Endodermal cell (in vitro differentiated cells): ENCODE measurements around the gene ARHGEF39. TPM values are rescaled to one million over a fixed set of nuclear protein-coding genes. Genes with fewer than 3 reads are reported as not detected.

Experiments used
- DNase-seq: peaks from one replicate; pipeline ENCODE4 v3.0.0-alpha.2; 2017
- H3K27ac ChIP-seq: 2 replicates; pipeline ENCODE4 v1.5.1; 2013; ENCODE audit warnings: mild to moderate bottlenecking, low read depth, low read length, moderate library complexity
- H3K27me3 ChIP-seq: 2 replicates; pipeline ENCODE4 v1.6.1; 2013; ENCODE audit warnings: mild to moderate bottlenecking, low read length, moderate library complexity; ENCODE audit not compliant: insufficient read depth, control insufficient read depth, poor library complexity, severe bottlenecking
- H3K36me3 ChIP-seq: 2 replicates; pipeline ENCODE4 v1.7.0; 2013; ENCODE audit warnings: mild to moderate bottlenecking, low read length, moderate library complexity; ENCODE audit not compliant: control insufficient read depth, insufficient read depth
- H3K4me1 ChIP-seq: one replicate; pipeline ENCODE4 v1.7.0; 2013; ENCODE audit warnings: low read length; ENCODE audit not compliant: control insufficient read depth, insufficient read depth
- H3K4me3 ChIP-seq: 2 replicates; pipeline ENCODE4 v1.5.1; 2013; ENCODE audit warnings: mild to moderate bottlenecking, low read length, moderate library complexity
- H3K9ac ChIP-seq: 2 replicates; pipeline ENCODE4 v1.6.1; 2013; ENCODE audit warnings: mild to moderate bottlenecking, low read length, moderate library complexity; ENCODE audit not compliant: poor library complexity, severe bottlenecking; ENCODE audit errors: extremely low read depth
- H3K9me3 ChIP-seq: 2 replicates; pipeline ENCODE4 v1.6.1; 2013; ENCODE audit warnings: mild to moderate bottlenecking, low read length, moderate library complexity; ENCODE audit not compliant: control insufficient read depth
- H3K27ac Mint-ChIP-seq: 2 replicates; pipeline ENCODE4 v1.8.0; 2020; ENCODE audit warnings: mixed read lengths
- H3K27me3 Mint-ChIP-seq: 2 replicates; pipeline ENCODE4 v1.8.0; 2021; ENCODE audit warnings: mild to moderate bottlenecking, mixed read lengths; ENCODE audit not compliant: insufficient read depth
- H3K36me3 Mint-ChIP-seq: 2 replicates; pipeline ENCODE4 v1.8.0; 2020; ENCODE audit warnings: low read depth, mixed read lengths
- H3K4me1 Mint-ChIP-seq: 2 replicates; pipeline ENCODE4 v1.8.0; 2020; ENCODE audit warnings: mixed read lengths
- H3K4me3 Mint-ChIP-seq: 2 replicates; pipeline ENCODE4 v1.8.0; 2020; ENCODE audit warnings: mild to moderate bottlenecking, moderate library complexity, mixed read lengths
- H3K9me3 Mint-ChIP-seq: 2 replicates; pipeline ENCODE4 v1.8.0; 2020; ENCODE audit warnings: mild to moderate bottlenecking, mixed read lengths
- CTCF ChIP-seq: fragments of 200-600 bp; sonication (generic); conservative IDR thresholded peaks from 2 replicates; pipeline ENCODE4 v1.5.0; 2021; ENCODE audit warnings: antibody characterized with exemption, mild to moderate bottlenecking
- WGBS, 2 experiments: methylation state at CpG; one replicate each; pipeline versions ENCODE4 v1.1.5 to v1.1.7; 2013; ENCODE audit warnings: missing lambda C conversion rate in 2 of 2, mixed read lengths in 1 of 2; ENCODE audit not compliant: insufficient coverage in 1 of 2, insufficient read length in 1 of 2; 5-methylcytosine and 5-hydroxymethylcytosine counted together
- total RNA-seq, 2 donors: library from RNA; stranded (reverse); fragmentation: NEBNext Ultra II Directional in 1 of 2; extraction: Animal tissue kit (Norgen Biotek cat#: 25700) in 1 of 2; gene quantifications; 2 replicates in 1 of 2; 3 replicates in 1 of 2; pipeline ENCODE4 v1.2.1, GENCODE V29; 2021

ARHGEF39 gene
- total RNA-seq, 2 donors from 2014 or later, result 22.1 to 36.4 TPM

- no peak overlapping the region for H3K27ac ChIP-seq
- no peaks in the 10 kb centered on the region for H3K9me3 ChIP-seq
- H3K4me1 Mint-ChIP-seq, result no peaks in the 10 kb centered on the region
- no peaks in the 10 kb centered on the region for H3K27me3 Mint-ChIP-seq
- no peak for TF ChIP-seq CTCF
- H3K9ac ChIP-seq, result no peak overlapping the region
- whole genome bisulfite sequencing, 2 experiments, result 92 to 94% methylated on average over 2 to 7 of the region's 7 CpGs
- no peak overlapping the region for H3K27ac Mint-ChIP-seq
- no peaks in the 10 kb centered on the region for H3K9me3 Mint-ChIP-seq
- peaks cover 79% of the 10 kb centered on the region for H3K36me3 Mint-ChIP-seq
- peaks cover 92% of the 10 kb centered on the region for H3K36me3 ChIP-seq
- no peak for DNase-seq
- no peak overlapping the region for H3K4me3 ChIP-seq
- no peak overlapping the region for H3K4me3 Mint-ChIP-seq
- no peaks in the 10 kb centered on the region for H3K27me3 ChIP-seq
- no peaks in the 10 kb centered on the region for H3K4me1 ChIP-seq
These were observed 46.0 kb upstream of the ARHGEF39 start for GRCh38 chr9:35710818-35711500.

GRCh38 chr9:35708146-35708545 is 43.2 kb upstream of the ARHGEF39 start:
- H3K36me3 Mint-ChIP-seq, result peaks cover 86% of the 10 kb centered on the region
- WGBS, 2 experiments, result 95 to 100% methylated on average over 1 to 4 of the region's 4 CpGs
- Histone ChIP-seq H3K4me3 (no peak overlapping the region), H3K36me3 (peaks cover 90% of the 10 kb centered on the region), H3K27ac (no peak overlapping the region), H3K9me3 (no peaks in the 10 kb centered on the region), H3K4me1 (no peaks in the 10 kb centered on the region), H3K9ac (no peak overlapping the region), H3K27me3 (no peaks in the 10 kb centered on the region)
- no peaks in the 10 kb centered on the region for H3K9me3 Mint-ChIP-seq
- H3K27me3 Mint-ChIP-seq, result no peaks in the 10 kb centered on the region
- H3K4me3 Mint-ChIP-seq, result no peak overlapping the region
- no peak for TF ChIP-seq CTCF
- no peak for DNase-seq
- H3K4me1 Mint-ChIP-seq, result no peaks in the 10 kb centered on the region
- H3K27ac Mint-ChIP-seq, result no peak overlapping the region

GRCh38 chr9:35706951-35707350 is 42.0 kb upstream of the ARHGEF39 start:
- peaks cover 84% of the 10 kb centered on the region for H3K36me3 Mint-ChIP-seq
- H3K9ac ChIP-seq, result no peak overlapping the region
- no peak overlapping the region for H3K27ac ChIP-seq

More at GRCh38 chr9:35706951-35707350, 42.0 kb upstream of the ARHGEF39 start:
- H3K36me3 ChIP-seq, result peaks cover 88% of the 10 kb centered on the region
- no peak for TF ChIP-seq CTCF
- no peaks in the 10 kb centered on the region for H3K9me3 ChIP-seq
- Mint-ChIP-seq H3K4me1 (no peaks in the 10 kb centered on the region), H3K4me3 (no peak overlapping the region), H3K9me3 (no peaks in the 10 kb centered on the region), H3K27ac (no peak overlapping the region), H3K27me3 (no peaks in the 10 kb centered on the region)
- no peak overlapping the region for H3K4me3 ChIP-seq
- DNase-seq, result no peak
- 89 to 100% methylated on average over 1 to 10 of the region's 10 CpGs for WGBS, 2 experiments
- no peaks in the 10 kb centered on the region for H3K27me3 ChIP-seq
- no peaks in the 10 kb centered on the region for H3K4me1 ChIP-seq
